Loucy (cell line): ENCODE results near the gene SMC4.
"Not testable (repeated sequence)": the region's sequence is repeated elsewhere in the genome, so short reads cannot be mapped to it uniquely, and the experiment has no call there.

Experiments used
- H2AFZ ChIP-seq: fragments of 200-600 bp; sonication (generic); 2 replicates; pipeline ENCODE4 v1.6.0; 2016; ENCODE audit warnings: antibody characterized with exemption, mild to moderate bottlenecking, low read length, moderate library complexity
- H3F3A ChIP-seq: fragments of 200-600 bp; 2 replicates; pipeline ENCODE4 v1.6.0; 2016; ENCODE audit warnings: antibody characterized with exemption, low read depth, mild to moderate bottlenecking
- H3K27me3 ChIP-seq: fragments of 200-600 bp; sonication (generic); 2 replicates; pipeline ENCODE4 v1.6.1; 2014; ENCODE audit warnings: low read length, mild to moderate bottlenecking; ENCODE audit not compliant: insufficient read depth, poor library complexity, severe bottlenecking
- H3K36me3 ChIP-seq: fragments of 200-600 bp; sonication (generic); 2 replicates; pipeline ENCODE4 v1.6.1; 2016; ENCODE audit warnings: low read length; ENCODE audit not compliant: insufficient read depth
- H3K4me1 ChIP-seq: fragments of 200-600 bp; sonication (generic); 2 replicates; pipeline ENCODE4 v1.5.1; 2014; ENCODE audit warnings: low read length, mild to moderate bottlenecking; ENCODE audit not compliant: insufficient read depth, poor library complexity, severe bottlenecking
- H3K4me2 ChIP-seq: fragments of 200-600 bp; sonication (generic); 2 replicates; pipeline ENCODE4 v1.6.0; 2014; ENCODE audit warnings: antibody characterized with exemption, low read length, low read depth, mild to moderate bottlenecking; ENCODE audit not compliant: poor library complexity, severe bottlenecking
- H3K4me3 ChIP-seq: fragments of 200-600 bp; sonication (generic); 2 replicates; pipeline ENCODE4 v1.5.1; 2014; ENCODE audit warnings: low read length, mild to moderate bottlenecking, mixed read lengths; ENCODE audit not compliant: poor library complexity, severe bottlenecking
- H3K79me2 ChIP-seq: fragments of 200-600 bp; sonication (generic); 2 replicates; pipeline ENCODE4 v1.6.1; 2014; ENCODE audit warnings: low read length; ENCODE audit not compliant: insufficient read depth
- H3K9ac ChIP-seq: fragments of 200-600 bp; sonication (generic); 2 replicates; pipeline ENCODE4 v1.6.0; 2014; ENCODE audit warnings: mild to moderate bottlenecking, low read depth, low read length, moderate library complexity; ENCODE audit not compliant: poor library complexity, severe bottlenecking
- H3K9me2 ChIP-seq: fragments of 200-600 bp; sonication (generic); replicated peaks from 2 replicates; pipeline ENCODE4 v1.6.1; 2016; ENCODE audit warnings: low read depth, low read length, mixed read lengths
- H3K9me3 ChIP-seq: fragments of 200-600 bp; sonication (generic); 2 replicates; pipeline ENCODE4 v1.6.1; 2014; ENCODE audit warnings: mild to moderate bottlenecking, antibody characterized with exemption, low read length, low read depth; ENCODE audit not compliant: insufficient read depth
- H4K20me1 ChIP-seq: fragments of 200-600 bp; sonication (generic); 2 replicates; pipeline ENCODE4 v1.6.0; 2014; ENCODE audit warnings: antibody characterized with exemption, low read length, mild to moderate bottlenecking; ENCODE audit not compliant: insufficient read depth, poor library complexity, severe bottlenecking
- CTCF ChIP-seq: fragments of 200-600 bp; sonication (generic); conservative IDR thresholded peaks from 2 replicates; pipeline ENCODE4 v1.5.1; 2014; ENCODE audit warnings: mild to moderate bottlenecking, antibody characterized with exemption, low read length
- EZH2phosphoT487 ChIP-seq: fragments of 200-600 bp; IDR thresholded peaks from 2 replicates; pipeline ENCODE4 v1.6.1; 2018; ENCODE audit warnings: antibody characterized with exemption, mild to moderate bottlenecking, moderate library complexity, borderline replicate concordance

Gene SMC4

DNA sequence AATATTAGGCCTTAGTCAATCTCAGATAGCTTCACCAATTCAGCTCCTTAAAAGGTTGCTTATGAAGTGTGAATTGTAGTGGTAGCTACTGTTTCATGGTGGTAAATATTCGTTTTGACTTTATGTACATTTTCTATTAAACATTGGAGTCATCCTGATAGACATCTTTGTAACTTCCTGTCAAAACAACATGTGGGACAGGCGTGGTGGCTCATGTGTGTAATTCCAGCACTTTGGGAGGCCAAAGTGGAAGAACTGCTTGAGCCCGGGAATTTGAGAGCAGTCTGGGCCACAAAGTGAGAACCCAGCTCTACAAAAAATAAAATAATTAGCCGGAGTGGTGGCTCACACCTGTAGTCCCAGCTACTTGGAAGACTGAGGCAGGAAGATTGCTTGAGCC is 52.2 kb downstream of the SMC4 start:
- Histone ChIP-seq H3K4me2 (no peak overlapping the region), H3K4me1 (no peaks in the 10 kb centered on the region), H3K79me2 (no peaks in the 10 kb centered on the region), H3K27me3 (no peaks in the 10 kb centered on the region), H2AFZ (no peak overlapping the region), H3K9me3 (no peaks in the 10 kb centered on the region), H3K9me2 (no peaks in the 10 kb centered on the region), H4K20me1 (no peaks in the 10 kb centered on the region), H3K9ac (no peak overlapping the region), H3K36me3 (no peaks in the 10 kb centered on the region), H3F3A (no peaks in the 10 kb centered on the region), H3K4me3 (no peak overlapping the region)
- TF ChIP-seq EZH2phosphoT487 (no peak), CTCF (no peak)

- H3K4me1 ChIP-seq, H3K27me3 ChIP-seq, H3F3A ChIP-seq, H3K4me2 ChIP-seq, H2AFZ ChIP-seq, H3K79me2 ChIP-seq, H3K9ac ChIP-seq, H3K4me3 ChIP-seq, H3K36me3 ChIP-seq, H3K9me2 ChIP-seq, H4K20me1 ChIP-seq, H3K9me3 ChIP-seq: not testable (repeated sequence)
Observed at GRCh38 chr3:160452251-160452650, 52.8 kb downstream of the SMC4 start.

DNA sequence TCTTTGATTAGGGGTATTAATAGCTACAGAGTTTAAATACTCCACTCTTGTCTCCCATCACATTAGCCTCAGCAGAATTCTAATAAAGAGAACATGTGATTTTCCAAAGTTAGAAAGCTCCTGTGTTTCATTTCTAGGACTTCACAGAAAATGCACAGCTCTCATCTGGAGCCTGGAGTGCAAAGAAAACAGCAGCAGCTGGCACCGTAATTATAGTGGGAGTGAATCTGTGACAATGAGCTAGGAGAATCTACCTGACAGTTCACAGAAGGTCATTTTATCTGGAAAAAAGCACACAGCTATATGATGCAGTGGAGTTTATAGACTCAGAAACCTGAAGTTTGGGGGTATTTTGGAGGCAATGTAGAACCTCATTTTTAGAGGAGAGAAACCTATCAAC is 55.5 kb downstream of the SMC4 start:
- Histone ChIP-seq H3F3A (no peaks in the 10 kb centered on the region), H2AFZ (no peak overlapping the region)

More for the DNA sequence above, 55.5 kb downstream of the SMC4 start:
- no peak overlapping the region for H3K4me2 ChIP-seq
- H3K9ac ChIP-seq = no peak overlapping the region
- no peak overlapping the region for H3K4me3 ChIP-seq
- no peaks in the 10 kb centered on the region for H4K20me1 ChIP-seq
- no peaks in the 10 kb centered on the region for H3K27me3 ChIP-seq
- TF ChIP-seq EZH2phosphoT487 (no peak), CTCF (no peak)
- no peaks in the 10 kb centered on the region for H3K36me3 ChIP-seq
- no peaks in the 10 kb centered on the region for H3K79me2 ChIP-seq
- H3K9me2 ChIP-seq = no peaks in the 10 kb centered on the region
- H3K4me1 ChIP-seq = no peaks in the 10 kb centered on the region
- H3K9me3 ChIP-seq = no peaks in the 10 kb centered on the region
